Mesenteric fat pad (tissue), 1 donor: ENCODE data around the gene LRRC75A. TPM values are rescaled to one million over a fixed set of nuclear protein-coding genes. Genes with fewer than 3 reads are reported as not detected.
A peak's percentile ranks its signal among the peaks of the same experiment; 100 is the strongest.
"Not testable (repeated sequence)": the region's sequence is repeated elsewhere in the genome, so short reads cannot be mapped to it uniquely, and the experiment has no call there.

ENCODE experiments used
- DNase-seq: peaks from one replicate; pipeline ENCODE4 v3.0.0-alpha.2; 2020; ENCODE audit warnings: low spot score
- total RNA-seq: library from RNA; stranded (reverse); fragmentation: NEBNext Ultra II Directional; extraction: Animal tissue kit (Norgen Biotek cat#: 25700); gene quantifications from one replicate; pipeline ENCODE4 v1.2.1, GENCODE V29; 2021
- donor health status: DM: yes; HTN: yes; CAD: no.

The LRRC75A gene
- total RNA-seq, 1 donor from 2014 or later: 3.1 TPM

DNA sequence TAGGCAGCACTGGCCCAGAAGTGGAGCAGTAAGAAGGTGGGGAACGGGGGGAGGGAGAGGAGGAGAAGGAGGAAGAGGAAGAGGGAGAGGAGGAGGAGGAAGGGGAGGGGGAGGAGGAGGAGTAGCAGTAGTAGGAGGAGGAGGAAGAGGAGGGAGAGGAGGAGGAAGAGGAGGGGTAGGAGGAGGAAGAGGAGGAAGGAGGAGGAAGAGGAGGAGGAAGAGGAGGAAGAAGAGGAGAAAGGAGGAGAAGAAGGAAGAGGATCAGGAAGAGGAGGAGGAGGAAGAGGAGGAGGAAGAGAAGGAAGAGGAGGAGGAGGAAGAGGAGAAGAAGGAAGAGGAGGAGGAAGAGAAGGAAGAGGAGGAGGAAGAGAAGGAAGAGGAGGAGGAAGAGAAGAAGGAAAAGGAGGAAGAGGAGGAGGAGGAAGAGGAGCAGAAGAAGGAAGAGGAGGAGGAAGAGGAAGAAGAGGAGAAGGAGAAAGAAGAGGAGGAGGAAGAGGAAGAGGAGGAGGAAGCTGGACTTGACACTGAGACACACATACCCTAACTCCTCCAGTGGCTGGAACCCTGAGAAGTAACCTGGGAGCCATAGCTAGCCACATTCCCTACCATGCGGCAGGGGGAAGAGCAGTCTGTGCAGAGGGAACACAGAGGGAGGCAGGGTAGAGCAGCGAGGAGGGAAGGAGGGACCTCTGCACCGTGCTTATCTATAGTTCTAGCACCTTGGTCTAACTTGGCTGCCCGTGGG is 35.8 kb downstream of the LRRC75A start:
- no peak for DNase-seq

GRCh38 chr17:16453493-16453851 is 38.5 kb downstream of the LRRC75A start:
- no peak for DNase-seq

GRCh38 chr17:16452268-16452667 is 39.7 kb downstream of the LRRC75A start:
- DNase-seq: not testable (repeated sequence)

DNA sequence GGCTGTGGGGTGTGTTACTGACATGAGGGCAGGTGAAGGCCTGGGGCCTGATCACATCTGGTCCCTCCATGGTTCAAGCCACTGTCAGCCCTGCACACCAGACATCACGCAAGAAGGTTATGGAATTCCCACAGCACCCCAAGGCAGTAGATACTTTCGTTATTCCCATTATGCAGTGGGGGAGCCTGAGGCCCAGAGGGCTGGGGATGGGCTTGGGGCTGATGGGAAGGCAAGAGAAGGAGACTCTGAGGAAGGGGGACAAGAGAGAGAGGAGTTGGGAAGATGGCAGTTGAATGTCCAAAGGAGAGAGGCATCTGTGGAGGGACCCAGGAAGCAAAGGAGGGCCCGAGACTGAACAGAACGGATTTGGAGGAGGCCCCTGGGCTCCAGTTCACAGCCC is 42.0 kb downstream of the LRRC75A start:
- no peak for DNase-seq

- DNase-seq: no peak
Measured at GRCh38 chr17:16449121-16449570, 42.8 kb downstream of the LRRC75A start.

DNA sequence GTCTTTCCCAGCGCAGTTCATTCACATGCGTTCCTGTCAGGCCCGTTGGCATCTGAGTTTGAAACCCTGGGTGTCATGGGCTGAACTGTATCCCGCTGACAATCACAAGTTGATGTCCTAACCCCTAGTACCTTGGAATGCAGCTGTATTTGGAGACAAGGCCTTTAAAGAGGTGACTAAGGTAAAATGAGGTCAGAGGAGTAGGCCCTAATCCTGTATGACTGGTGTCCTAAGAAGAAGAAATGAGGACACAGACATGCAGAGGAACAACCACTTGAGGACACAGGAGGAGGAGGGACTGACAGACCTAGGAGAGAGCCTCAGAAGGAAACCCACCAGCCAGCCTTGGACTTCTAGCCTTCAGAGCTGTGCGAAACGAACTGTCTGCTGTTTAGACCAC is 43.5 kb downstream of the LRRC75A start:
- no peak for DNase-seq

- no peak for DNase-seq
Measured at GRCh38 chr17:16447676-16448075, 44.3 kb downstream of the LRRC75A start.

GRCh38 chr17:16446338-16446983 is 45.5 kb downstream of the LRRC75A start:
- no peak for DNase-seq

- no peak for DNase-seq
Measured at GRCh38 chr17:16444258-16444886, 47.6 kb downstream of the LRRC75A start.

DNA sequence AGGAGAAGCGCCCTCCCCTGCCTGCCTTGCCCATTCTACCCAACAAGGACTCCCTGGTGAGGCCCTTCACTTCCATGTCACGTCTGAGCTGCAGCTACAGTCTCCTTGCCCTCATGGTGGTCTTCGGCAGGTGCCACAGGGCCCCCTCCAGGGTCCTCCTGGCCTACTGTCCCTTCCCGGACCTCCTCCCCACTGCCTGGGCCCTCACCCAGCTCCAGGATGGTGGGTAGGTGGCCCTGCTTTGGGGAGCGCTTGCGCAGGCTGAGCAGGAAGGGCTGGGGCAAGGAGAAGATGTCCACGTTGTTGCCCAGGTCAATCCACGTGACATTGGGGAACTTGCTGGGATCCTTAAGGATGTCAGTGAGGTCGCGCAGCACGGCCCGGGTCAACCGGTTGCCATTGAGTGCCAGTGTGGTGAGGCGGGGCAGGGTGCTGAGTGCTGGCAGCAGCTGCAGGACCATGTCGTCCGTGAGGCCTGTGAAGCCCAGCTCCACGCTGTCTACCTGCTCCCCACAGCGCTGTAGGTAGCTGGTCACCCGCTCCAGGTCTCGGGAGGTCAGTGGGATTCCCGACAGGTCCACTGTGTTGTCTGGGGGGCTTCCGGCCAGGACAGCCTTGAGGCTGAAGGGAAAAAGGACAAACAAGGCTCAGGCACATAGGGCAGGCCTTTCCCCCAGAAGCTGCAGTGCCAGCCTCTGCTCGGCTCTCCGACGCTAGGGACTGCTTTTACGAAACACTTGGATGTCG is 48.3 kb downstream of the LRRC75A start:
- no peak for DNase-seq

GRCh38 chr17:16442594-16443510 is 49.1 kb downstream of the LRRC75A start:
- no peak for DNase-seq

DNA sequence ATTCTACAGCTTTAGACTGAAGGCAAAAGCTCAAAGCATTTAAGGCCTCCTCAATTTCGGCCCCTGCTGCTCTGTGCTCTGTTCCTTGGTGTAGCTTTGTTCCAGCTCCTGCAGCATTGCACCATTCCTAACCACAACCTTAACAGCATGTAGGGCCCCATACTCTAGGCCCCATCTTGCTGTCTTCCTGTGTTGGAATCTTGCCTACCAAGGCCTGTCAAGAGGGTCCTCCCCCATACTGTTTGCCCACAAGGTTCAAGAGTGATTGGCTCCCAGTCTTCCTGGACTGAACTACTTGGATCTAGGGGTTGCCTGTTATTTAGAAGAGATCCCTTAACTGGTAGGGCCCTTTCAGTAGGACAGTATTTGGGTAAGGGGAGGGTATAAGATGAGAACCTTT is 49.9 kb downstream of the LRRC75A start:
- no peak for DNase-seq

GRCh38 chr17:16440901-16441629 is 50.9 kb downstream of the LRRC75A start:
- no peak for DNase-seq

DNA sequence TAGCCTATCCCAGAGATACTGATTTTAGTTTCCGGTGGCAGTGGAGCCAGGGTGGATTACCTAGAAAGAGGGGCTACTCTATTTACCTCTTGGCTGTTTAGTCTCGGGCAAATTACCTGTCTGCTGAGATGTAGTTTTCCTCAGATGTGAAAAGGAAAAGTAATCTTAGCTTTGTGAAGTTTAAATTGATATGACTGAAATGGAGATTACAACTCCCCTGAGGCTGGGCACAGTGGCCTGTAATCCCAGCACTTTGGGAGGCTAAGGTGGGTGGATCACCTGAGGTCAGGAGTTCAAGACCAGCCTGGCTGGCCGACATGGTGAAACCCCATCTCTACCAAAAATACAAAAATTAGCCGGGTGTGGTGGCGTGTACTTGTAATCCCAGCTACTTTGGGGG is 51.6 kb downstream of the LRRC75A start:
- DNase-seq: not testable (repeated sequence)

DNA sequence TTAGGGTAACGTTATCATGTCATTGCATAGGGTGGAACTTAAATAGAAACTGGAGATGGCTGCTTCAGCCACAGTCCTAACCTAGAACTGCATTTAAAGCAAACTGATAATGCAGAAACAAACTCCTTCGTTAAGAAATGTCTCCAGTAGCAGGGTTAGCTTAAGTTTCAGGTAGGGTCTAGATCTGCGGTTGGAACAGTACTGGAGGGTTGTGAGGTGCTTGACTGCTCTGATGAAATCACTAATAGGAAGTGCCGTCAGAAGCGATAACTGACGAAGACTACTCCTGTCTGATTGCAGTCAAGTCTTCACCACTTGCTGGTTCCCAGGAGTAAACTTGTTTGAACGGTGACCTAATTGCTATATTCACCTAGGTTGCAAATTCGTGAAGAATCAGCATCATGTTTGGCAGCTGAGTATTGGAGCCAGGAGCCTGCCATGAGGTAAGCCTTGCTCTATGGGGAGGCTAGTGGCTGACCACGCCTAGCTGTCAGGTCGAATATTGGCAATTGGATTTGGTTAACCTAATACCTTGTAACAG is 52.1 kb downstream of the LRRC75A start:
- DNase-seq: no peak

DNA sequence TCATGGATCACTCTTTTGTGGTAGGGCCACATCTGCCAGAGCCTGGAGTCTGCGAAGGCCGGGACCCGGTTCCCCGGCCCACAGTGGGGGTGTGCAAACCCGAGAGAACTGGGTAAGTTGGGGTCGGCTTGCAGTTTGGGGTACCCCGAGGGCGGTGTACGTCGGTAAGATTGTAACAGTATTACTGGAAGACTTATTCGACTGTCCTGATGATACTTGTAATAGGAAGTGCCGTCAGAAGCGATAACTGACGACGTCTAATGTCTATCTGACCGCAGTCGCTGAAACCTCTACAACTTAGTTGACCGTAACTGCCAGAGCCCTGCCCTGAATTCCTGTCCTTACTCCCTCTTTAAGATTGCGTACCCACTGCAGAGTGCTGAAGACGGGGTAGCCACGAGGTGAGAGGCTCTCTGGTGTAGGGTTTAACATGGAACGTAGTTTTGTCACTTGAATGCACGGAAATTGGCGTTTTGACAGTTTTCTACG is 52.6 kb downstream of the LRRC75A start:
- DNase-seq: no peak

DNA sequence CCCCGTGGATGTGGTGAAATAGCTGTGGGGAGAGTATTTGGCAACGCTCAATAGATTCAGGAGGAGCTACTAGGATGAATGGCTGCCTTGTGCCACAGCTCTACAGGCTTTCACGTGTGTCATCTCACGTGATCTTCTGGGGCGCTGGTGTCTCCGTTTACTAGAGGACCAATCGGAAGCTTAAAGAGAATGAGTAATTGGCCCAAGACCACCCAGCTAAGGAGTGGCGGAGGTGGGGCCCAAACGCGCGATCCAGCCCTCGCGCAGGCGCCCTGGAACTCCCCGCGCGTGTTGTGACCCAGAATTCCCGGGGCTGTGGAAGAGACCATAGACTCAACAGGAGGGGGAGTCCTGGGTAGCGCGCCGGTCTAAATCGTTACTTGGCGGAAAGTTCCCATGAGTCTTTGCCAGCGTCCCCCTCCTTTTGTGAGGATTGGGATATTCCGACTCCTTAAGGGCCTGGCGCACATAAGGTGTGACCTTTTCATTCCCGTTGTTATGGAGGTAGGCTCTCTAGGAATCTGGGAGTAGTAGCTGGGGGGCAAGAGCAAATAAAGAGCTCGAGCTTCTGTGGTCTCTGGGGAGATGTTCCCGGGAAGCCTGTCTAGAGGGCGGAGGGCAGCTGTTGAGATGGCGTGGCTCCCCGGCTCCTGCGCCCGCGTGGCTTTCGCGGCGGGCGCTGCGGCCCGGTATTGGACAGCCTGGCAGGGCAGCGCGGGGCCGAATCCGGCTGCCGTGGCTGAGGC is 53.3 kb downstream of the LRRC75A start:
- DNase-seq: peak; percentile 97

GRCh38 chr17:16438173-16438556 is 53.8 kb downstream of the LRRC75A start:
- DNase-seq: no peak

GRCh38 chr17:16437083-16437482 is 54.9 kb downstream of the LRRC75A start:
- no peak for DNase-seq
